Measurements from ENCODE around the gene PPTC7.

GRCh38 chr12:110503432-110503831, 79.7 kb downstream of the PPTC7 start:
- TF ChIP-seq EZH2 (IDR thresholded peaks at IDR 0.05; ENCODE audit: borderline replicate concordance, low read length) (no peak), CTCF (IDR thresholded peaks at IDR 0.05; ENCODE audit: low read length) (no peak)
